NCI-H1930 (cell line): Measurements from ENCODE around the gene ATG2B.

Experiments
- DNase-seq, 2 experiments: peaks; one replicate each; lab custom pipeline; 2025; lab: John Stamatoyannopoulos, UW

ATG2B gene

GRCh38 chr14:96272777-96273473 is 90.2 kb downstream of the ATG2B start:
- no peak for DNase-seq

GRCh38 chr14:96271421-96271762 is 91.7 kb downstream of the ATG2B start:
- DNase-seq = no peak

- no peak for DNase-seq
Measured at GRCh38 chr14:96270565-96271420, 92.3 kb downstream of the ATG2B start.

GRCh38 chr14:96269359-96269710 is 93.8 kb downstream of the ATG2B start:
- no peak for DNase-seq

- DNase-seq = no peak
Measured at GRCh38 chr14:96268431-96269358, 94.4 kb downstream of the ATG2B start.

GRCh38 chr14:96267916-96268315 is 95.2 kb downstream of the ATG2B start:
- DNase-seq = no peak

- DNase-seq = no peak
Measured at GRCh38 chr14:96267336-96267735, 95.8 kb downstream of the ATG2B start.

GRCh38 chr14:96265383-96266095 is 97.6 kb downstream of the ATG2B start:
- DNase-seq = no peak

GRCh38 chr14:96264853-96265252 is 98.3 kb downstream of the ATG2B start:
- no peak for DNase-seq

GRCh38 chr14:96264200-96264553 is 99.0 kb downstream of the ATG2B start:
- no peak for DNase-seq

- DNase-seq = no peak
Measured at GRCh38 chr14:96263347-96264199, 99.6 kb downstream of the ATG2B start.

GRCh38 chr14:96261772-96262655 is 101.1 kb downstream of the ATG2B start:
- no peak for DNase-seq

GRCh38 chr14:96261053-96261452 is 102.1 kb downstream of the ATG2B start:
- no peak for DNase-seq

GRCh38 chr14:96260341-96260821 is 102.8 kb downstream of the ATG2B start:
- no peak for DNase-seq

- DNase-seq = no peak
Measured at GRCh38 chr14:96257900-96258299, 105.2 kb downstream of the ATG2B start.

GRCh38 chr14:96257056-96257455 is 106.1 kb downstream of the ATG2B start:
- no peak for DNase-seq

GRCh38 chr14:96256407-96256806 is 106.7 kb downstream of the ATG2B start:
- no peak for DNase-seq

- DNase-seq = no peak
Measured at GRCh38 chr14:96255501-96256366, 107.4 kb downstream of the ATG2B start, which contains the start of gene BDKRB1. Gene BDKRB1, plus strand, starts transcription at chr14:96256210. Its CDS starts 7,473 bp downstream, at chr14:96263683.

- DNase-seq = no peak
Measured at GRCh38 chr14:96254687-96255086, 108.5 kb downstream of the ATG2B start.
